ENCODE data around the gene HMGN2.

GRCh38 chr1:26498894-26499293 is 26.7 kb downstream of the HMGN2 start:
- TF ChIP-seq GATA3 (IDR thresholded peaks at IDR 0.05; ENCODE audit: low read depth, low read length), result no peak
- TF ChIP-seq GATA2 (IDR thresholded peaks at IDR 0.05; ENCODE audit: low read depth, low read length), result no peak
